HepG2 (cell line): ENCODE results near the gene ELL3. TPM values are rescaled to one million over a fixed set of nuclear protein-coding genes. Genes with fewer than 3 reads are reported as not detected.

Source experiments
- CREBL2 ChIP-seq: sonication (generic); formaldehyde crosslinking; IDR thresholded peaks from 2 replicates; pipeline ENCODE4 v1.8.1; 2023; ENCODE audit warnings: missing genetic modification reagents, mild to moderate bottlenecking, borderline replicate concordance
- EEA1 ChIP-seq: sonication (generic); formaldehyde crosslinking; IDR thresholded peaks from 2 replicates; pipeline ENCODE4 v1.5.1; 2020; ENCODE audit warnings: mild to moderate bottlenecking, missing genetic modification reagents, borderline replicate concordance
- FOXA1 ChIP-seq, 2 experiments: fragments of 450-650 bp in 1 of 2; sonication (generic) in 1 of 2; formaldehyde crosslinking in 1 of 2; IDR thresholded peaks; 2 replicates each; pipeline versions ENCODE4 v1.4.0 to v1.6.1; 2016 to 2020; ENCODE audit warnings: missing genetic modification reagents in 1 of 2
- HOXA9 ChIP-seq: sonication (generic); formaldehyde crosslinking; IDR thresholded peaks from 2 replicates; pipeline ENCODE4 v1.8.1; 2022; ENCODE audit warnings: missing genetic modification reagents, mild to moderate bottlenecking, moderate library complexity, borderline replicate concordance
- LRRFIP1 ChIP-seq: sonication (generic); formaldehyde crosslinking; conservative IDR thresholded peaks from 2 replicates; pipeline ENCODE4 v1.4.0; 2020; ENCODE audit warnings: missing genetic modification reagents
- NCOR1 ChIP-seq: fragments of 200-600 bp; sonication (generic); IDR thresholded peaks from 2 replicates; pipeline ENCODE4 v1.7.0; 2017; ENCODE audit warnings: antibody characterized with exemption, low read length, borderline replicate concordance
- NFKB2 ChIP-seq: sonication (generic); formaldehyde crosslinking; IDR thresholded peaks from 2 replicates; pipeline ENCODE4 v1.4.0; 2020; ENCODE audit warnings: missing genetic modification reagents, borderline replicate concordance
- SALL1 ChIP-seq: sonication (generic); formaldehyde crosslinking; IDR thresholded peaks from 2 replicates; pipeline ENCODE4 v1.8.0; 2022; ENCODE audit warnings: mild to moderate bottlenecking, missing genetic modification reagents
- SIX4 ChIP-seq: sonication (generic); formaldehyde crosslinking; IDR thresholded peaks from 2 replicates; pipeline ENCODE4 v1.4.0; 2020; ENCODE audit warnings: missing genetic modification reagents
- SRSF4 ChIP-seq: fragments of 200-400 bp; formaldehyde crosslinking; IDR thresholded peaks from one replicate; pipeline ENCODE4 v1.6.1; 2018; ENCODE audit warnings: mild to moderate bottlenecking, low read depth, low read length, moderate library complexity; ENCODE audit not compliant: poor library complexity, severe bottlenecking
- TEAD3 ChIP-seq: optimal IDR thresholded peaks from 2 replicates; pipeline ENCODE3; 2016; ENCODE audit warnings: borderline replicate concordance
- TGIF2 ChIP-seq: IDR thresholded peaks from 2 replicates; pipeline ENCODE4 v1.6.1; 2016; ENCODE audit warnings: control low read depth, missing compliant biosample characterization
- THAP11 ChIP-seq: IDR thresholded peaks from 2 replicates; pipeline ENCODE4 v1.6.1; 2016; ENCODE audit warnings: missing biosample characterization, missing genetic modification reagents
- YEATS4 ChIP-seq: sonication (generic); formaldehyde crosslinking; IDR thresholded peaks from 2 replicates; pipeline ENCODE4 v1.4.0; 2020; ENCODE audit warnings: missing genetic modification reagents, borderline replicate concordance
- ZBTB21 ChIP-seq: sonication (generic); formaldehyde crosslinking; IDR thresholded peaks from 2 replicates; pipeline ENCODE4 v1.4.0; 2020; ENCODE audit warnings: missing genetic modification reagents
- ZNF235 ChIP-seq: sonication (generic); formaldehyde crosslinking; IDR thresholded peaks from 2 replicates; pipeline ENCODE4 v1.8.1; 2023; ENCODE audit warnings: mild to moderate bottlenecking, missing genetic modification reagents, borderline replicate concordance
- ZNF792 ChIP-seq: IDR thresholded peaks from 2 replicates; pipeline ENCODE4 v1.6.1; 2016
- ZSCAN12 ChIP-seq: sonication (generic); formaldehyde crosslinking; IDR thresholded peaks from 2 replicates; pipeline ENCODE4 v1.9.0; 2021; ENCODE audit warnings: mild to moderate bottlenecking, missing genetic modification reagents
- ZSCAN21 ChIP-seq: sonication (generic); formaldehyde crosslinking; IDR thresholded peaks from 2 replicates; pipeline ENCODE4 v1.8.0; 2022; ENCODE audit warnings: mild to moderate bottlenecking, missing genetic modification reagents, moderate library complexity, borderline replicate concordance
- polyA plus RNA-seq, 8 experiments: library from polyadenylated mRNA; depleted of rRNA in 3 of 8; stranded (reverse) in 7 of 8; unstranded in 1 of 8; fragments of >200 nt; fragmentation: Illumina TruSeq in 4 of 8; extraction: Trizol in 4 of 8; gene quantifications; 2 replicates each; pipeline versions ENCODE4 v1.2.1 to v1.2.3, GENCODE V29; 2011 to 2016; ENCODE audit warnings: low read depth in 4 of 8, missing spikeins in 1 of 8, mixed read lengths in 1 of 8; ENCODE audit not compliant: insufficient read depth in 1 of 8
- total RNA-seq, 5 experiments: library from RNA; depleted of rRNA; stranded (reverse); fragments of >200 nt; fragmentation: Illumina TruSeq; extraction: Trizol; gene quantifications; 2 replicates each; pipeline ENCODE4 v1.2.3, GENCODE V29; 2016; ENCODE audit warnings: low read depth in 1 of 5

Gene ELL3
- total and polyA plus RNA-seq, 2 of the 13 experiments (the other 11 are each of a cell fraction or from before 2014, with no cell fraction given): 6.1 to 8.8 TPM

- peak; percentile 67 for TF ChIP-seq YEATS4 (CRISPR knock-in tag)
- no peak for TF ChIP-seq CREBL2 (CRISPR knock-in tag)
- TF ChIP-seq SRSF4: no peak
- peak; percentile 79 for TF ChIP-seq TEAD3 (CRISPR knock-in tag)
- peak; percentile 48; the same call in 1 of the 2 replicates for TF ChIP-seq SIX4 (CRISPR knock-in tag)
- TF ChIP-seq ZBTB21: peak; percentile 52; the same call in 1 of the 2 replicates
- no peak for TF ChIP-seq ZSCAN12 (CRISPR knock-in tag)
- TF ChIP-seq FOXA1 (IDR thresholded peaks at IDR 0.05): no peak
- no peak for TF ChIP-seq FOXA1 (CRISPR knock-in tag; IDR thresholded peaks at IDR 0.05)
- TF ChIP-seq NFKB2 (CRISPR knock-in tag): peak; percentile 78; the same call in 1 of the 2 replicates
- peak; percentile 49; the same call in 1 of the 2 replicates for TF ChIP-seq ZSCAN21 (CRISPR knock-in tag)
- TF ChIP-seq TGIF2 (CRISPR knock-in tag): peak; percentile 50; the same call in 1 of the 2 replicates
- peak; percentile 94 for TF ChIP-seq THAP11 (CRISPR knock-in tag)
- TF ChIP-seq ZNF792 (CRISPR knock-in tag): peak; percentile 96
- TF ChIP-seq HOXA9 (CRISPR knock-in tag): no peak
- TF ChIP-seq ZNF235 (CRISPR knock-in tag): no peak
- no peak for TF ChIP-seq NCOR1
- no peak for TF ChIP-seq EEA1 (CRISPR knock-in tag)
- no peak for TF ChIP-seq LRRFIP1 (CRISPR knock-in tag)
- TF ChIP-seq SALL1 (CRISPR knock-in tag): peak; percentile 75
Observed at GRCh38 chr15:43824302-43825246, 47.8 kb upstream of the ELL3 start, which contains the start of gene MFAP1 (continued).
